Adipocyte (in vitro differentiated cells): ENCODE measurements around the gene HGF.

Experiments
- DNase-seq: peaks from one replicate; pipeline ENCODE4 v3.0.0-alpha.2; 2015; ENCODE audit warnings: low read depth
- H3K27me3 ChIP-seq: replicated peaks from 2 replicates; pipeline ENCODE4 v1.7.0; 2013; ENCODE audit warnings: mild to moderate bottlenecking, low read length, moderate library complexity; ENCODE audit not compliant: control insufficient read depth, insufficient read depth
- H3K36me3 ChIP-seq: 2 replicates; pipeline ENCODE4 v1.7.0; 2013; ENCODE audit warnings: low read length, mild to moderate bottlenecking, moderate library complexity; ENCODE audit not compliant: control insufficient read depth, insufficient read depth, severe bottlenecking
- H3K4me1 ChIP-seq: 2 replicates; pipeline ENCODE4 v1.7.0; 2013; ENCODE audit warnings: mild to moderate bottlenecking, low read length, moderate library complexity; ENCODE audit not compliant: control insufficient read depth, insufficient read depth
- H3K4me3 ChIP-seq: 2 replicates; pipeline ENCODE4 v1.7.0; 2013; ENCODE audit warnings: mild to moderate bottlenecking, low read length, moderate library complexity
- H3K9ac ChIP-seq: 2 replicates; pipeline ENCODE4 v1.7.0; 2013; ENCODE audit warnings: mild to moderate bottlenecking, low read length, moderate library complexity
- H3K9me3 ChIP-seq: 2 replicates; pipeline ENCODE4 v1.7.0; 2013; ENCODE audit warnings: mild to moderate bottlenecking, low read length, moderate library complexity; ENCODE audit not compliant: control insufficient read depth

Gene HGF

GRCh38 chr7:81674431-81674830, 95.4 kb downstream of the HGF start:
- Histone ChIP-seq H3K9ac (no peak overlapping the region), H3K4me3 (no peak overlapping the region), H3K4me1 (peaks cover 11% of the 10 kb centered on the region), H3K9me3 (no peaks in the 10 kb centered on the region), H3K27me3 (no peaks in the 10 kb centered on the region), H3K36me3 (no peaks in the 10 kb centered on the region)
- no peak for DNase-seq

- H3K9ac ChIP-seq = no peak overlapping the region
- H3K9me3 ChIP-seq = no peaks in the 10 kb centered on the region
- no peaks in the 10 kb centered on the region for H3K27me3 ChIP-seq
- no peak for DNase-seq
- H3K4me1 ChIP-seq = peaks cover 11% of the 10 kb centered on the region
- H3K4me3 ChIP-seq = no peak overlapping the region
- no peaks in the 10 kb centered on the region for H3K36me3 ChIP-seq
Measured at GRCh38 chr7:81672872-81673271, 97.0 kb downstream of the HGF start.

GRCh38 chr7:81669476-81670105, 100.3 kb downstream of the HGF start:
- no peak overlapping the region for H3K4me3 ChIP-seq
- H3K9ac ChIP-seq = no peak overlapping the region
- no peak for DNase-seq

GRCh38 chr7:81666209-81666608, 103.6 kb downstream of the HGF start:
- no peaks in the 10 kb centered on the region for H3K9me3 ChIP-seq
- no peaks in the 10 kb centered on the region for H3K27me3 ChIP-seq
- no peak overlapping the region for H3K4me3 ChIP-seq
- no peak for DNase-seq
- no peak overlapping the region for H3K9ac ChIP-seq
- peaks cover 11% of the 10 kb centered on the region for H3K4me1 ChIP-seq
- H3K36me3 ChIP-seq = no peaks in the 10 kb centered on the region

More at GRCh38 chr7:81669476-81670105, 100.3 kb downstream of the HGF start:
- no peaks in the 10 kb centered on the region for H3K4me1 ChIP-seq
- H3K36me3 ChIP-seq = no peaks in the 10 kb centered on the region
- no peaks in the 10 kb centered on the region for H3K27me3 ChIP-seq
- H3K9me3 ChIP-seq = no peaks in the 10 kb centered on the region

GRCh38 chr7:81665236-81665635, 104.6 kb downstream of the HGF start:
- H3K9ac ChIP-seq = no peak overlapping the region
- H3K27me3 ChIP-seq = no peaks in the 10 kb centered on the region
- H3K4me3 ChIP-seq = no peak overlapping the region
- no peaks in the 10 kb centered on the region for H3K36me3 ChIP-seq
- no peaks in the 10 kb centered on the region for H3K9me3 ChIP-seq
- DNase-seq = no peak
- peaks cover 11% of the 10 kb centered on the region for H3K4me1 ChIP-seq

- Histone ChIP-seq H3K9ac (no peak overlapping the region), H3K27me3 (no peaks in the 10 kb centered on the region), H3K36me3 (no peaks in the 10 kb centered on the region), H3K4me1 (peaks cover 11% of the 10 kb centered on the region), H3K4me3 (no peak overlapping the region), H3K9me3 (no peaks in the 10 kb centered on the region)
- DNase-seq = no peak
Measured at GRCh38 chr7:81664304-81664703, 105.5 kb downstream of the HGF start.

GRCh38 chr7:81662531-81662930, 107.3 kb downstream of the HGF start:
- Histone ChIP-seq H3K4me1 (peaks cover 14% of the 10 kb centered on the region), H3K4me3 (no peak overlapping the region), H3K9ac (no peak overlapping the region), H3K27me3 (no peaks in the 10 kb centered on the region), H3K9me3 (no peaks in the 10 kb centered on the region), H3K36me3 (no peaks in the 10 kb centered on the region)
- peak; percentile 85 for DNase-seq

GRCh38 chr7:81659697-81660395, 110.0 kb downstream of the HGF start:
- DNase-seq = no peak
- Histone ChIP-seq H3K4me3 (no peak overlapping the region), H3K27me3 (no peaks in the 10 kb centered on the region), H3K9me3 (no peaks in the 10 kb centered on the region), H3K4me1 (peaks cover 14% of the 10 kb centered on the region), H3K36me3 (no peaks in the 10 kb centered on the region), H3K9ac (no peak overlapping the region)

- Histone ChIP-seq H3K4me3 (no peak overlapping the region), H3K36me3 (no peaks in the 10 kb centered on the region), H3K9ac (no peak overlapping the region), H3K4me1 (peaks cover 3% of the 10 kb centered on the region), H3K9me3 (peaks cover 15% of the 10 kb centered on the region), H3K27me3 (no peaks in the 10 kb centered on the region)
- DNase-seq = peak; percentile 41
Measured at GRCh38 chr7:81657551-81657950, 112.3 kb downstream of the HGF start.

- no peaks in the 10 kb centered on the region for H3K27me3 ChIP-seq
- peaks cover 3% of the 10 kb centered on the region for H3K4me1 ChIP-seq
Measured at GRCh38 chr7:81655271-81655670, 114.6 kb downstream of the HGF start.

GRCh38 chr7:81652225-81652624, 117.6 kb downstream of the HGF start:
- peak overlapping the region; percentile 9 for H3K4me3 ChIP-seq
- H3K4me1 ChIP-seq = no peaks in the 10 kb centered on the region
- H3K27me3 ChIP-seq = no peaks in the 10 kb centered on the region
- H3K9ac ChIP-seq = no peak overlapping the region
- peaks cover 32% of the 10 kb centered on the region for H3K9me3 ChIP-seq
- no peaks in the 10 kb centered on the region for H3K36me3 ChIP-seq
- no peak for DNase-seq

More at GRCh38 chr7:81655271-81655670, 114.6 kb downstream of the HGF start:
- no peaks in the 10 kb centered on the region for H3K36me3 ChIP-seq
- H3K4me3 ChIP-seq = no peak overlapping the region
- H3K9ac ChIP-seq = no peak overlapping the region
- H3K9me3 ChIP-seq = peaks cover 32% of the 10 kb centered on the region
- DNase-seq = no peak
